Measurements from ENCODE around the gene RELB. TPM values are rescaled to one million over a fixed set of nuclear protein-coding genes. Genes with fewer than 3 reads are reported as not detected.
A peak's percentile ranks its signal among the peaks of the same experiment; 100 is the strongest.

The RELB gene
- total and polyA plus RNA-seq, 9 of the 15 experiments (the other 6 are each of a cell fraction or from before 2014, with no cell fraction given) = 0.15 to 1.1 (median 0.28) TPM; not detected in 2

DNA sequence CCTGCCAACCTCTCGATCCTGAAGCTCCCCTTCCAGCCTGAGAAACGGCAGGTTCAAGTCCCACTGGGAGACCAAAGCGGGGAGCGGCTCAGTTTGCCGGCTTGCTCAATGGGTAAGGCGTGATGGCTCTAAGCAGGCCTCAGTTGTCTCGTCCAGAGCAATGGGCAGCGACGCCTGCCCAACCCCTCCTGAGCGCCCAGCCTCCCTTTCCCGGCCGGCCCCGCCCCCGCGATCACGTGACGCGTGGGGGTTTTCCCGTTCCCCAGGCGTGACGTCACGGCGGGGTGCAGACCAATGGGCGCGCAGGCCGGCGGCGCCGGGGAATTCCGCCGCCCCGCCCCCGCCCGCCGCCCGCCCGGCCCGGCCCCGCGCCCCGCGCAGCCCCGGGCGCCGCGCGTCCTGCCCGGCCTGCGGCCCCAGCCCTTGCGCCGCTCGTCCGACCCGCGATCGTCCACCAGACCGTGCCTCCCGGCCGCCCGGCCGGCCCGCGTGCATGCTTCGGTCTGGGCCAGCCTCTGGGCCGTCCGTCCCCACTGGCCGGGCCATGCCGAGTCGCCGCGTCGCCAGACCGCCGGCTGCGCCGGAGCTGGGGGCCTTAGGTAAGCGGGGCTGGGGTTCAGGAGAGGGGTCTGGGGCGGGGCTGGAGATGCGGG is at the start of gene RELB (continued):
- TF ChIP-seq, protein P1, sequence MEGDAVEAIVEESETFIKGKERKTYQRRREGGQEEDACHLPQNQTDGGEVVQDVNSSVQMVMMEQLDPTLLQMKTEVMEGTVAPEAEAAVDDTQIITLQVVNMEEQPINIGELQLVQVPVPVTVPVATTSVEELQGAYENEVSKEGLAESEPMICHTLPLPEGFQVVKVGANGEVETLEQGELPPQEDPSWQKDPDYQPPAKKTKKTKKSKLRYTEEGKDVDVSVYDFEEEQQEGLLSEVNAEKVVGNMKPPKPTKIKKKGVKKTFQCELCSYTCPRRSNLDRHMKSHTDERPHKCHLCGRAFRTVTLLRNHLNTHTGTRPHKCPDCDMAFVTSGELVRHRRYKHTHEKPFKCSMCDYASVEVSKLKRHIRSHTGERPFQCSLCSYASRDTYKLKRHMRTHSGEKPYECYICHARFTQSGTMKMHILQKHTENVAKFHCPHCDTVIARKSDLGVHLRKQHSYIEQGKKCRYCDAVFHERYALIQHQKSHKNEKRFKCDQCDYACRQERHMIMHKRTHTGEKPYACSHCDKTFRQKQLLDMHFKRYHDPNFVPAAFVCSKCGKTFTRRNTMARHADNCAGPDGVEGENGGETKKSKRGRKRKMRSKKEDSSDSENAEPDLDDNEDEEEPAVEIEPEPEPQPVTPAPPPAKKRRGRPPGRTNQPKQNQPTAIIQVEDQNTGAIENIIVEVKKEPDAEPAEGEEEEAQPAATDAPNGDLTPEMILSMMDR (IDR thresholded peaks at IDR 0.05 in 2 of 3, conservative IDR thresholded peaks at IDR 0.05 in 1 of 3; ENCODE audit: insufficient read depth in 2 of 3, low read depth in 1 of 3, low read length in 3 of 3) = no peak
- TF ChIP-seq HIVEP1 (CRISPR knock-in tag; IDR thresholded peaks at IDR 0.05) (peak; percentile 98), PHTF2 (CRISPR knock-in tag; IDR thresholded peaks at IDR 0.05) (no peak), TGIF2 (CRISPR knock-in tag; IDR thresholded peaks at IDR 0.05) (no peak), DPF2 (IDR thresholded peaks at IDR 0.05) (no peak), HOXB6 (CRISPR knock-in tag; IDR thresholded peaks at IDR 0.05; ENCODE audit: borderline replicate concordance) (no peak), RFX5 (IDR thresholded peaks at IDR 0.05; ENCODE audit: low read depth, low read length) (no peak), THRB (CRISPR knock-in tag; conservative IDR thresholded peaks at IDR 0.05) (no peak), CREB3L1 (IDR thresholded peaks at IDR 0.05; ENCODE audit: borderline replicate concordance, low read depth) (no peak), ZKSCAN3 (CRISPR knock-in tag; IDR thresholded peaks at IDR 0.05) (no peak), TEAD1 (CRISPR knock-in tag; IDR thresholded peaks at IDR 0.05) (no peak), FOXP1 (CRISPR knock-in tag; IDR thresholded peaks at IDR 0.05) (no peak), NR2C1 (IDR thresholded peaks at IDR 0.05) (no peak), NR2C1 (tag; IDR thresholded peaks at IDR 0.05) (no peak), TRIM28 (IDR thresholded peaks at IDR 0.05) (no peak)
- TF ChIP-seq, protein P2, sequence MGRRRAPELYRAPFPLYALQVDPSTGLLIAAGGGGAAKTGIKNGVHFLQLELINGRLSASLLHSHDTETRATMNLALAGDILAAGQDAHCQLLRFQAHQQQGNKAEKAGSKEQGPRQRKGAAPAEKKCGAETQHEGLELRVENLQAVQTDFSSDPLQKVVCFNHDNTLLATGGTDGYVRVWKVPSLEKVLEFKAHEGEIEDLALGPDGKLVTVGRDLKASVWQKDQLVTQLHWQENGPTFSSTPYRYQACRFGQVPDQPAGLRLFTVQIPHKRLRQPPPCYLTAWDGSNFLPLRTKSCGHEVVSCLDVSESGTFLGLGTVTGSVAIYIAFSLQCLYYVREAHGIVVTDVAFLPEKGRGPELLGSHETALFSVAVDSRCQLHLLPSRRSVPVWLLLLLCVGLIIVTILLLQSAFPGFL (CRISPR knock-in tag; IDR thresholded peaks at IDR 0.05) = no peak
- TF ChIP-seq, protein P3, sequence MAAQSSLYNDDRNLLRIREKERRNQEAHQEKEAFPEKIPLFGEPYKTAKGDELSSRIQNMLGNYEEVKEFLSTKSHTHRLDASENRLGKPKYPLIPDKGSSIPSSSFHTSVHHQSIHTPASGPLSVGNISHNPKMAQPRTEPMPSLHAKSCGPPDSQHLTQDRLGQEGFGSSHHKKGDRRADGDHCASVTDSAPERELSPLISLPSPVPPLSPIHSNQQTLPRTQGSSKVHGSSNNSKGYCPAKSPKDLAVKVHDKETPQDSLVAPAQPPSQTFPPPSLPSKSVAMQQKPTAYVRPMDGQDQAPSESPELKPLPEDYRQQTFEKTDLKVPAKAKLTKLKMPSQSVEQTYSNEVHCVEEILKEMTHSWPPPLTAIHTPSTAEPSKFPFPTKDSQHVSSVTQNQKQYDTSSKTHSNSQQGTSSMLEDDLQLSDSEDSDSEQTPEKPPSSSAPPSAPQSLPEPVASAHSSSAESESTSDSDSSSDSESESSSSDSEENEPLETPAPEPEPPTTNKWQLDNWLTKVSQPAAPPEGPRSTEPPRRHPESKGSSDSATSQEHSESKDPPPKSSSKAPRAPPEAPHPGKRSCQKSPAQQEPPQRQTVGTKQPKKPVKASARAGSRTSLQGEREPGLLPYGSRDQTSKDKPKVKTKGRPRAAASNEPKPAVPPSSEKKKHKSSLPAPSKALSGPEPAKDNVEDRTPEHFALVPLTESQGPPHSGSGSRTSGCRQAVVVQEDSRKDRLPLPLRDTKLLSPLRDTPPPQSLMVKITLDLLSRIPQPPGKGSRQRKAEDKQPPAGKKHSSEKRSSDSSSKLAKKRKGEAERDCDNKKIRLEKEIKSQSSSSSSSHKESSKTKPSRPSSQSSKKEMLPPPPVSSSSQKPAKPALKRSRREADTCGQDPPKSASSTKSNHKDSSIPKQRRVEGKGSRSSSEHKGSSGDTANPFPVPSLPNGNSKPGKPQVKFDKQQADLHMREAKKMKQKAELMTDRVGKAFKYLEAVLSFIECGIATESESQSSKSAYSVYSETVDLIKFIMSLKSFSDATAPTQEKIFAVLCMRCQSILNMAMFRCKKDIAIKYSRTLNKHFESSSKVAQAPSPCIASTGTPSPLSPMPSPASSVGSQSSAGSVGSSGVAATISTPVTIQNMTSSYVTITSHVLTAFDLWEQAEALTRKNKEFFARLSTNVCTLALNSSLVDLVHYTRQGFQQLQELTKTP (IDR thresholded peaks at IDR 0.05; ENCODE audit: low read depth in 1 of 2, partially characterized antibody in 2 of 2) = no peak
- TF ChIP-seq, protein P4, sequence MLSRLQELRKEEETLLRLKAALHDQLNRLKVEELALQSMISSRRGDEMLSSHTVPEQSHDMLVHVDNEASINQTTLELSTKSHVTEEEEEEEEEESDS (CRISPR knock-in tag; IDR thresholded peaks at IDR 0.05) = no peak

Data from K562 (cell line).